ENCODE results near the gene METAP2. TPM values are rescaled to one million over a fixed set of nuclear protein-coding genes. Genes with fewer than 3 reads are reported as not detected.
"Not testable (repeated sequence)": the region's sequence is repeated elsewhere in the genome, so short reads cannot be mapped to it uniquely, and the experiment has no call there.

The METAP2 gene
- polyA plus RNA-seq, 3 donors: 17.0 to 26.0 (median 19.9) TPM

GRCh38 chr12:95445884-95446505 is 28.0 kb upstream of the METAP2 start:
- Histone ChIP-seq H3K4me3 (replicated peaks in 1 of 3; ENCODE audit: low read depth in 2 of 3, low read length in 3 of 3) (no peak overlapping the region), H3K36me3 (replicated peaks in 1 of 2; ENCODE audit: control insufficient read depth in 1 of 2, insufficient read depth in 2 of 2, low read length in 2 of 2) (no peaks in the 10 kb centered on the region), H3K27me3 (ENCODE audit: control insufficient read depth in 2 of 2, insufficient read depth in 2 of 2, low read length in 2 of 2) (peaks cover 15 to 27% of the 10 kb centered on the region in 2 donors), H3K27ac (ENCODE audit: low read depth in 1 of 2, low read length in 2 of 2) (no peak overlapping the region), H3K4me1 (ENCODE audit: control insufficient read depth in 1 of 2, insufficient read depth in 2 of 2, low read length in 2 of 2) (no peaks in the 10 kb centered on the region), H3K9ac (ENCODE audit: insufficient read depth, low read length, poor library complexity, severe bottlenecking) (no peak overlapping the region), H3K4me2 (replicated peaks; ENCODE audit: extremely low read depth, low read length, poor library complexity, severe bottlenecking) (no peak overlapping the region), H3K9me3 (replicated peaks in 1 of 2; ENCODE audit: control insufficient read depth in 1 of 2, insufficient read depth in 1 of 2, low read length in 2 of 2) (peaks cover 0 to 10% of the 10 kb centered on the region in 2 donors), H2AFZ (ENCODE audit: insufficient read depth, low read depth, low read length, poor library complexity, severe bottlenecking) (no peak overlapping the region), H3K79me2 (ENCODE audit: insufficient read depth, low read length) (no peaks in the 10 kb centered on the region), H4K20me1 (ENCODE audit: insufficient read depth, low read length) (no peaks in the 10 kb centered on the region)
- DNase-seq: no peak
- H3K4me1 Mint-ChIP-seq: peaks cover 5% of the 10 kb centered on the region
- TF ChIP-seq, protein P1, sequence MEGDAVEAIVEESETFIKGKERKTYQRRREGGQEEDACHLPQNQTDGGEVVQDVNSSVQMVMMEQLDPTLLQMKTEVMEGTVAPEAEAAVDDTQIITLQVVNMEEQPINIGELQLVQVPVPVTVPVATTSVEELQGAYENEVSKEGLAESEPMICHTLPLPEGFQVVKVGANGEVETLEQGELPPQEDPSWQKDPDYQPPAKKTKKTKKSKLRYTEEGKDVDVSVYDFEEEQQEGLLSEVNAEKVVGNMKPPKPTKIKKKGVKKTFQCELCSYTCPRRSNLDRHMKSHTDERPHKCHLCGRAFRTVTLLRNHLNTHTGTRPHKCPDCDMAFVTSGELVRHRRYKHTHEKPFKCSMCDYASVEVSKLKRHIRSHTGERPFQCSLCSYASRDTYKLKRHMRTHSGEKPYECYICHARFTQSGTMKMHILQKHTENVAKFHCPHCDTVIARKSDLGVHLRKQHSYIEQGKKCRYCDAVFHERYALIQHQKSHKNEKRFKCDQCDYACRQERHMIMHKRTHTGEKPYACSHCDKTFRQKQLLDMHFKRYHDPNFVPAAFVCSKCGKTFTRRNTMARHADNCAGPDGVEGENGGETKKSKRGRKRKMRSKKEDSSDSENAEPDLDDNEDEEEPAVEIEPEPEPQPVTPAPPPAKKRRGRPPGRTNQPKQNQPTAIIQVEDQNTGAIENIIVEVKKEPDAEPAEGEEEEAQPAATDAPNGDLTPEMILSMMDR (IDR thresholded peaks at IDR 0.05): no peak
- peak overlapping the region in 1 of 2 donors; percentile 18 for H3K4me3 Mint-ChIP-seq
- no peaks in the 10 kb centered on the region for H3K36me3 Mint-ChIP-seq
- intact Hi-C loops (cut with micrococcal nuclease): no loop called here
- 93% methylated on average over 4 of the region's 8 CpGs for WGBS (ENCODE audit: insufficient coverage)
- H3K27ac Mint-ChIP-seq: no peak overlapping the region
- H3K9me3 Mint-ChIP-seq: peaks cover 2 to 21% (median 12%) of the 10 kb centered on the region in 7 donors
- peaks cover 16 to 39% (median 22%) of the 10 kb centered on the region in 3 donors for H3K27me3 Mint-ChIP-seq (ENCODE audit: low read depth in 3 of 3)

- Histone ChIP-seq H3K79me2 (ENCODE audit: insufficient read depth, low read length) (no peaks in the 10 kb centered on the region), H4K20me1 (ENCODE audit: insufficient read depth, low read length) (no peaks in the 10 kb centered on the region), H3K4me1 (ENCODE audit: control insufficient read depth in 1 of 2, insufficient read depth in 2 of 2, low read length in 2 of 2) (no peaks in the 10 kb centered on the region), H2AFZ (ENCODE audit: insufficient read depth, low read depth, low read length, poor library complexity, severe bottlenecking) (no peak overlapping the region), H3K9ac (ENCODE audit: insufficient read depth, low read length, poor library complexity, severe bottlenecking) (no peak overlapping the region), H3K4me2 (replicated peaks; ENCODE audit: extremely low read depth, low read length, poor library complexity, severe bottlenecking) (no peak overlapping the region), H3K36me3 (replicated peaks in 1 of 2; ENCODE audit: control insufficient read depth in 1 of 2, insufficient read depth in 2 of 2, low read length in 2 of 2) (no peaks in the 10 kb centered on the region), H3K9me3 (replicated peaks in 1 of 2; ENCODE audit: control insufficient read depth in 1 of 2, insufficient read depth in 1 of 2, low read length in 2 of 2) (peaks cover 0 to 10% of the 10 kb centered on the region in 2 donors), H3K4me3 (replicated peaks in 1 of 3; ENCODE audit: low read depth in 2 of 3, low read length in 3 of 3) (no peak overlapping the region), H3K27ac (ENCODE audit: low read depth in 1 of 2, low read length in 2 of 2) (no peak overlapping the region), H3K27me3 (ENCODE audit: control insufficient read depth in 2 of 2, insufficient read depth in 2 of 2, low read length in 2 of 2) (peaks cover 15 to 27% of the 10 kb centered on the region in 2 donors)
- no peak for DNase-seq
- peaks cover 16 to 39% (median 22%) of the 10 kb centered on the region in 3 donors for H3K27me3 Mint-ChIP-seq (ENCODE audit: low read depth in 3 of 3)
- H3K9me3 Mint-ChIP-seq: peaks cover 2 to 21% (median 12%) of the 10 kb centered on the region in 7 donors
- H3K36me3 Mint-ChIP-seq: no peaks in the 10 kb centered on the region
- 29% methylated on average over 20 of the region's 22 CpGs for WGBS (ENCODE audit: insufficient coverage)
- peaks cover 5% of the 10 kb centered on the region for H3K4me1 Mint-ChIP-seq
- H3K27ac Mint-ChIP-seq: no peak overlapping the region
- intact Hi-C loops (cut with micrococcal nuclease): no loop called here
- TF ChIP-seq, protein P1 (IDR thresholded peaks at IDR 0.05): no peak
- H3K4me3 Mint-ChIP-seq: peak overlapping the region in 1 of 2 donors; percentile 59
Observed at GRCh38 chr12:95446506-95446900, 27.4 kb upstream of the METAP2 start.

- H3K27me3 ChIP-seq (ENCODE audit: control insufficient read depth in 2 of 2, insufficient read depth in 2 of 2, low read length in 2 of 2): peaks cover 15 to 23% of the 10 kb centered on the region in 2 donors
- H3K4me1 ChIP-seq (ENCODE audit: control insufficient read depth in 1 of 2, insufficient read depth in 2 of 2, low read length in 2 of 2); H3K4me2 ChIP-seq (replicated peaks; ENCODE audit: extremely low read depth, low read length, poor library complexity, severe bottlenecking); DNase-seq; intact Hi-C loops (cut with micrococcal nuclease); H3K4me1 Mint-ChIP-seq; H3K36me3 ChIP-seq (replicated peaks in 1 of 2; ENCODE audit: control insufficient read depth in 1 of 2, insufficient read depth in 2 of 2, low read length in 2 of 2); H3K9ac ChIP-seq (ENCODE audit: insufficient read depth, low read length, poor library complexity, severe bottlenecking); H3K79me2 ChIP-seq (ENCODE audit: insufficient read depth, low read length); H2AFZ ChIP-seq (ENCODE audit: insufficient read depth, low read depth, low read length, poor library complexity, severe bottlenecking); H3K27ac ChIP-seq (ENCODE audit: low read depth in 1 of 2, low read length in 2 of 2); H3K4me3 ChIP-seq (replicated peaks in 1 of 3; ENCODE audit: low read depth in 2 of 3, low read length in 3 of 3); H3K4me3 Mint-ChIP-seq; H3K27ac Mint-ChIP-seq; H4K20me1 ChIP-seq (ENCODE audit: insufficient read depth, low read length); H3K36me3 Mint-ChIP-seq: not testable (repeated sequence)
- peaks cover 15 to 36% (median 22%) of the 10 kb centered on the region in 3 donors for H3K27me3 Mint-ChIP-seq (ENCODE audit: low read depth in 3 of 3)
- WGBS (ENCODE audit: insufficient coverage): 90% methylated on average over 1 of the region's 1 CpG
- peaks cover 2 to 21% (median 12%) of the 10 kb centered on the region in 7 donors for H3K9me3 Mint-ChIP-seq
- peaks cover 0 to 10% of the 10 kb centered on the region in 2 donors for H3K9me3 ChIP-seq (replicated peaks in 1 of 2; ENCODE audit: control insufficient read depth in 1 of 2, insufficient read depth in 1 of 2, low read length in 2 of 2)
Observed at GRCh38 chr12:95449656-95450055, 24.3 kb upstream of the METAP2 start.
